PC-3 (cell line): ENCODE measurements around the gene SP140L.

Source experiments
- CTCF ChIP-seq: fragments of 300-600 bp; sonication (generic); conservative IDR thresholded peaks from 2 replicates; pipeline ENCODE4 v1.5.1; 2017; ENCODE audit warnings: antibody characterized with exemption, low read depth, mild to moderate bottlenecking, low read length
- EZH2 ChIP-seq: fragments of 300-600 bp; sonication (generic); IDR thresholded peaks from one replicate; pipeline ENCODE4 v1.6.1; 2017; ENCODE audit warnings: antibody characterized with exemption, mild to moderate bottlenecking, low read length; ENCODE audit not compliant: unreplicated experiment

- TF ChIP-seq CTCF: no peak
- TF ChIP-seq EZH2: no peak
Observed at GRCh38 chr2:230425377-230425776, 98.4 kb downstream of the SP140L start.
